T-cell (primary cell): ENCODE measurements around the gene RBM18. TPM values are rescaled to one million over a fixed set of nuclear protein-coding genes. Genes with fewer than 3 reads are reported as not detected.

Experiments
- ATAC-seq, 4 experiments: fragments of 200-7000 bp in 3 of 4; fragments of 150-1000 bp in 1 of 4; cut with Tn5 transposase; replicated peaks in 1 of 4; 1 replicate in 3 of 4; 2 replicates in 1 of 4; pipeline ENCODE4 v1.10.0; 2021; ENCODE audit warnings: moderate library complexity in 3 of 4, mild to moderate bottlenecking in 2 of 4, moderate number of reproducible peaks in 1 of 4
- CTCF ChIA-PET, 2 donors: fragments of 300-600 bp; sonication (Branson Sonifier 250); formaldehyde crosslinking; loops; one replicate each; lab custom pipeline; 2022; ENCODE audit warnings: antibody characterized with exemption in 2 of 2; lab: Charles Lee
- POLR2A ChIA-PET, 2 donors: fragments of 300-600 bp; sonication (Branson Sonifier 250); formaldehyde crosslinking; loops; one replicate each; lab custom pipeline; 2022; ENCODE audit warnings: antibody characterized with exemption in 2 of 2; lab: Charles Lee
- DNase-seq, 35 experiments: peaks; one replicate each; pipeline versions ENCODE4 v3.0.0 to v3.0.0-alpha.2; 2013 to 2023
- H3K27ac ChIP-seq: one replicate; pipeline ENCODE4 v1.5.1; 2013; ENCODE audit warnings: low read length
- H3K27me3 ChIP-seq, 2 experiments: replicated peaks in 1 of 2; 1 replicate in 1 of 2; 2 replicates in 1 of 2; pipeline versions ENCODE4 v1.6.1 to v1.7.0; 2013; ENCODE audit warnings: low read length in 1 of 2, mixed read lengths in 1 of 2; ENCODE audit not compliant: control insufficient read depth in 2 of 2, insufficient read depth in 2 of 2; ENCODE audit errors: extremely low read depth in 1 of 2
- H3K36me3 ChIP-seq, 2 donors: 1 replicate in 1 of 2; 2 replicates in 1 of 2; pipeline versions ENCODE4 v1.6.1 to v1.7.0; 2013; ENCODE audit warnings: low read length in 1 of 2; ENCODE audit not compliant: control insufficient read depth in 2 of 2, insufficient read depth in 1 of 2; ENCODE audit errors: extremely low read depth in 1 of 2
- H3K4me1 ChIP-seq, 2 experiments: 1 replicate in 1 of 2; 2 replicates in 1 of 2; pipeline versions ENCODE4 v1.6.1 to v1.7.0; 2013; ENCODE audit warnings: low read length in 2 of 2, mixed read lengths in 1 of 2; ENCODE audit not compliant: insufficient read depth in 2 of 2, control insufficient read depth in 1 of 2; ENCODE audit errors: extremely low read depth in 1 of 2
- H3K4me3 ChIP-seq, 2 donors: 1 replicate in 1 of 2; 2 replicates in 1 of 2; pipeline versions ENCODE4 v1.5.1 to v1.7.0; 2013; ENCODE audit warnings: mild to moderate bottlenecking in 2 of 2, low read length in 1 of 2, moderate library complexity in 1 of 2; ENCODE audit not compliant: control insufficient read depth in 1 of 2; ENCODE audit errors: extremely low read depth in 1 of 2
- H3K9me3 ChIP-seq: 2 replicates; pipeline ENCODE4 v1.7.0; 2013
- H3K27ac Mint-ChIP-seq, 2 donors: one replicate each; pipeline ENCODE4 v1.8.0; 2020 to 2021; ENCODE audit warnings: mild to moderate bottlenecking in 2 of 2, mixed read lengths in 2 of 2
- H3K27me3 Mint-ChIP-seq, 2 donors: one replicate each; pipeline ENCODE4 v1.8.0; 2021 to 2022; ENCODE audit warnings: mixed read lengths in 2 of 2
- H3K36me3 Mint-ChIP-seq: one replicate; pipeline ENCODE4 v1.8.0; 2021; ENCODE audit warnings: mixed read lengths
- H3K4me1 Mint-ChIP-seq, 3 donors: one replicate each; pipeline ENCODE4 v1.8.0; 2020 to 2022; ENCODE audit warnings: mixed read lengths in 3 of 3, mild to moderate bottlenecking in 1 of 3
- H3K4me3 Mint-ChIP-seq, 3 donors: one replicate each; pipeline ENCODE4 v1.8.0; 2020 to 2022; ENCODE audit warnings: mild to moderate bottlenecking in 3 of 3, mixed read lengths in 3 of 3, moderate library complexity in 3 of 3
- H3K9me3 Mint-ChIP-seq, 3 donors: one replicate each; pipeline ENCODE4 v1.8.0; 2020 to 2022; ENCODE audit warnings: mixed read lengths in 3 of 3
- whole genome bisulfite sequencing: methylation state at CpG from one replicate; pipeline ENCODE4 v1.1.5; 2013; ENCODE audit warnings: missing lambda C conversion rate; ENCODE audit not compliant: insufficient coverage; 5-methylcytosine and 5-hydroxymethylcytosine counted together
- total RNA-seq, 35 experiments: library from RNA in 6 of 35; stranded (reverse) in 6 of 35; fragments of 120-200 nt in 1 of 35; gene quantifications; one replicate each; pipeline versions ENCODE4 v1.2.1 to v1.2.4 and lab custom pipeline; 2013 to 2026

The RBM18 gene
- total RNA-seq, 5 donors from 2014 or later (not counting 1 experiment from before 2014, with no cell fraction given): 15.8 to 19.9 (median 17.5) TPM

GRCh38 chr9:122221183-122221811 lies 43.3 kb downstream of the RBM18 start:
- Histone ChIP-seq H3K9me3 (no peaks in the 10 kb centered on the region), H3K27me3 (peaks cover 3 to 84% of the 10 kb centered on the region in 2 experiments), H3K27ac (no peak overlapping the region), H3K36me3 (no peaks in the 10 kb centered on the region), H3K4me1 (peaks cover 0 to 26% of the 10 kb centered on the region in 2 experiments), H3K4me3 (no peak overlapping the region)
- 56% methylated on average over 3 of the region's 27 CpGs for WGBS
- Mint-ChIP-seq H3K27me3 (peaks cover 82 to 91% of the 10 kb centered on the region in 2 donors), H3K4me3 (no peak overlapping the region), H3K9me3 (no peaks in the 10 kb centered on the region), H3K4me1 (peaks cover 25 to 39% (median 39%) of the 10 kb centered on the region in 3 donors), H3K36me3 (no peaks in the 10 kb centered on the region), H3K27ac (no peak overlapping the region)
- ChIA-PET CTCF (no interaction called here), POLR2A (no interaction called here)
- ATAC-seq (no peak), DNase-seq (no peak)

GRCh38 chr9:122220673-122221182 lies 43.9 kb downstream of the RBM18 start:
- H3K9me3 Mint-ChIP-seq: no peaks in the 10 kb centered on the region
- peaks cover 86 to 94% of the 10 kb centered on the region in 2 donors for H3K27me3 Mint-ChIP-seq
- POLR2A ChIA-PET: no interaction called here
- ATAC-seq (no peak), DNase-seq (no peak)
- Histone ChIP-seq H3K4me1 (peaks cover 0 to 26% of the 10 kb centered on the region in 2 experiments), H3K9me3 (no peaks in the 10 kb centered on the region), H3K4me3 (no peak overlapping the region), H3K27me3 (peaks cover 3 to 86% of the 10 kb centered on the region in 2 experiments), H3K36me3 (no peaks in the 10 kb centered on the region), H3K27ac (no peak overlapping the region)
- H3K4me3 Mint-ChIP-seq: peak overlapping the region in 1 of 3 donors; percentile 71
- 55% methylated on average over 6 of the region's 18 CpGs for WGBS
- H3K4me1 Mint-ChIP-seq: peaks cover 25 to 39% (median 39%) of the 10 kb centered on the region in 3 donors
- CTCF ChIA-PET: no interaction called here
- no peaks in the 10 kb centered on the region for H3K36me3 Mint-ChIP-seq
- no peak overlapping the region for H3K27ac Mint-ChIP-seq

GRCh38 chr9:122219856-122220672 lies 44.6 kb downstream of the RBM18 start:
- no peak overlapping the region for H3K27ac Mint-ChIP-seq
- Histone ChIP-seq H3K27ac (no peak overlapping the region), H3K4me3 (peak overlapping the region in 1 of 2 donors; percentile 46), H3K27me3 (peaks cover 3 to 85% of the 10 kb centered on the region in 2 experiments), H3K4me1 (peaks cover 0 to 26% of the 10 kb centered on the region in 2 experiments), H3K36me3 (no peaks in the 10 kb centered on the region), H3K9me3 (no peaks in the 10 kb centered on the region)
- ATAC-seq (no peak), DNase-seq (no peak)
- POLR2A ChIA-PET: no interaction called here
- H3K36me3 Mint-ChIP-seq: no peaks in the 10 kb centered on the region
- H3K4me1 Mint-ChIP-seq: peaks cover 23 to 39% (median 39%) of the 10 kb centered on the region in 3 donors
- H3K4me3 Mint-ChIP-seq: peak overlapping the region; percentile 3 to 71 (median 17)
- no peaks in the 10 kb centered on the region for H3K9me3 Mint-ChIP-seq
- CTCF ChIA-PET: no interaction called here
- H3K27me3 Mint-ChIP-seq: peaks cover 84 to 94% of the 10 kb centered on the region in 2 donors
- 34% methylated on average over 52 of the region's 57 CpGs for WGBS

- peaks cover 3 to 84% of the 10 kb centered on the region in 2 experiments for H3K27me3 ChIP-seq
- Mint-ChIP-seq H3K9me3 (no peaks in the 10 kb centered on the region), H3K4me1 (peaks cover 28 to 42% (median 39%) of the 10 kb centered on the region in 3 donors), H3K4me3 (peak overlapping the region; percentile 3 to 71 (median 51)), H3K36me3 (no peaks in the 10 kb centered on the region), H3K27me3 (peaks cover 82 to 94% of the 10 kb centered on the region in 2 donors), H3K27ac (peak overlapping the region in 1 of 2 donors; percentile 23)
- WGBS: under 1% methylated on average over 47 of the region's 59 CpGs
- H3K36me3 ChIP-seq: no peaks in the 10 kb centered on the region
- peak overlapping the region in 1 of 2 donors; percentile 46 for H3K4me3 ChIP-seq
- peaks cover 0 to 28% of the 10 kb centered on the region in 2 experiments for H3K4me1 ChIP-seq
- ChIA-PET CTCF (no interaction called here), POLR2A (no interaction called here)
- H3K9me3 ChIP-seq: no peaks in the 10 kb centered on the region
- ATAC-seq: peak in 3 of 4 experiments; percentile 10 to 40 (median 37)
- H3K27ac ChIP-seq: no peak overlapping the region
- no peak for DNase-seq
Observed at GRCh38 chr9:122218935-122219855, 45.4 kb downstream of the RBM18 start.

GRCh38 chr9:122218071-122218934 lies 46.3 kb downstream of the RBM18 start:
- ATAC-seq (no peak), DNase-seq (no peak)
- peaks cover under 1 to 35% of the 10 kb centered on the region in 2 experiments for H3K4me1 ChIP-seq
- Mint-ChIP-seq H3K27ac (no peak overlapping the region), H3K4me3 (peak overlapping the region; percentile 3 to 71 (median 51)), H3K9me3 (no peaks in the 10 kb centered on the region), H3K36me3 (no peaks in the 10 kb centered on the region), H3K27me3 (peaks cover 76 to 89% of the 10 kb centered on the region in 2 donors), H3K4me1 (peaks cover 30 to 45% (median 38%) of the 10 kb centered on the region in 3 donors)
- POLR2A ChIA-PET: no interaction called here
- H3K9me3 ChIP-seq: no peaks in the 10 kb centered on the region
- CTCF ChIA-PET: no interaction called here
- no peak overlapping the region for H3K4me3 ChIP-seq
- 38% methylated on average over 7 of the region's 11 CpGs for WGBS
- H3K27me3 ChIP-seq: peaks cover 3 to 84% of the 10 kb centered on the region in 2 experiments
- H3K36me3 ChIP-seq: no peaks in the 10 kb centered on the region
- H3K27ac ChIP-seq: no peak overlapping the region
